CD4-positive, alpha-beta T cell (primary cell): ENCODE results near the gene TMEM50A. TPM values are rescaled to one million over a fixed set of nuclear protein-coding genes. Genes with fewer than 3 reads are reported as not detected.
"Not testable (repeated sequence)": the region's sequence is repeated elsewhere in the genome, so short reads cannot be mapped to it uniquely, and the experiment has no call there.

Source experiments
- ATAC-seq: fragments of 200-7000 bp; cut with Tn5 transposase; one replicate; pipeline ENCODE4 v1.10.0; 2022; ENCODE audit warnings: mild to moderate bottlenecking; ENCODE audit not compliant: poor library complexity
- CTCF ChIA-PET: fragments of 350-600 bp; sonication (Branson Sonifier 250); formaldehyde crosslinking; loops from one replicate; lab custom pipeline; 2021; ENCODE audit warnings: antibody characterized with exemption, inconsistent platforms; lab: Charles Lee
- POLR2A ChIA-PET: fragments of 350-600 bp; sonication (Branson Sonifier 250); formaldehyde crosslinking; loops from one replicate; lab custom pipeline; 2021; ENCODE audit warnings: antibody characterized with exemption, inconsistent platforms; lab: Charles Lee
- DNase-seq, 14 experiments: peaks; one replicate each; pipeline ENCODE4 v3.0.0-alpha.2; 2013 to 2020; ENCODE audit warnings: mixed read lengths in 2 of 14
- H3K27ac ChIP-seq, 2 donors: one replicate each; pipeline versions ENCODE4 v1.5.1 to v1.7.0; 2013; ENCODE audit warnings: low read length in 2 of 2, low read depth in 1 of 2, mild to moderate bottlenecking in 1 of 2
- H3K27me3 ChIP-seq, 2 experiments: 1 replicate in 1 of 2; 2 replicates in 1 of 2; pipeline versions ENCODE4 v1.6.1 to v1.7.0; 2013; ENCODE audit warnings: low read length in 2 of 2, control low read depth in 1 of 2, mild to moderate bottlenecking in 1 of 2, moderate library complexity in 1 of 2; ENCODE audit not compliant: insufficient read depth in 2 of 2, control insufficient read depth in 1 of 2
- H3K36me3 ChIP-seq: one replicate; pipeline ENCODE4 v1.6.1; 2013; ENCODE audit warnings: low read length, control low read depth; ENCODE audit not compliant: insufficient read depth
- H3K4me1 ChIP-seq: one replicate; pipeline ENCODE4 v1.6.1; 2013; ENCODE audit warnings: low read length, control low read depth; ENCODE audit not compliant: insufficient read depth
- H3K4me3 ChIP-seq: one replicate; pipeline ENCODE4 v1.5.1; 2013; ENCODE audit warnings: mild to moderate bottlenecking, low read length, moderate library complexity
- H3K9me3 ChIP-seq, 2 experiments: 1 replicate in 1 of 2; 2 replicates in 1 of 2; pipeline versions ENCODE4 v1.6.1 to v1.7.0; 2013; ENCODE audit warnings: low read length in 2 of 2, mild to moderate bottlenecking in 2 of 2, control low read depth in 1 of 2, moderate library complexity in 1 of 2; ENCODE audit not compliant: control insufficient read depth in 1 of 2, insufficient read depth in 1 of 2
- H3K27ac Mint-ChIP-seq: one replicate; pipeline ENCODE4 v1.8.0; 2020; ENCODE audit warnings: mixed read lengths
- H3K27me3 Mint-ChIP-seq: one replicate; pipeline ENCODE4 v1.8.0; 2021; ENCODE audit warnings: mixed read lengths
- H3K36me3 Mint-ChIP-seq: one replicate; pipeline ENCODE4 v1.8.0; 2021; ENCODE audit warnings: low read depth, mixed read lengths
- H3K4me1 Mint-ChIP-seq: one replicate; pipeline ENCODE4 v1.8.0; 2021; ENCODE audit warnings: low read depth, mixed read lengths
- H3K4me3 Mint-ChIP-seq: one replicate; pipeline ENCODE4 v1.8.0; 2020; ENCODE audit warnings: mild to moderate bottlenecking, mixed read lengths
- H3K9me3 Mint-ChIP-seq: one replicate; pipeline ENCODE4 v1.8.0; 2020; ENCODE audit warnings: mixed read lengths
- intact Hi-C, 2 experiments: fragments of 100-400 bp; cut with DNase I in 1 of 2; cut with micrococcal nuclease in 1 of 2; formaldehyde crosslinking; loops; one replicate each; pipeline versions ENCODE4 v1.15.1 to v1.9.0; 2023 to 2025; cut with DNase I, micrococcal nuclease
- total RNA-seq, 174 experiments: library from RNA in 2 of 174; stranded (reverse) in 2 of 174; gene quantifications; one replicate each; pipeline ENCODE4 v1.2.3 and lab custom pipeline; 2021 to 2026
- TF ChIP-seq, protein P1 (sequence below): fragments of 200-600 bp; IDR thresholded peaks from one replicate; pipeline ENCODE4 v1.8.0; 2022; ENCODE audit warnings: antibody characterized with exemption, mild to moderate bottlenecking

TMEM50A gene
- total RNA-seq, 2 experiments from 2014 or later: 82.6 to 83.1 TPM

DNA sequence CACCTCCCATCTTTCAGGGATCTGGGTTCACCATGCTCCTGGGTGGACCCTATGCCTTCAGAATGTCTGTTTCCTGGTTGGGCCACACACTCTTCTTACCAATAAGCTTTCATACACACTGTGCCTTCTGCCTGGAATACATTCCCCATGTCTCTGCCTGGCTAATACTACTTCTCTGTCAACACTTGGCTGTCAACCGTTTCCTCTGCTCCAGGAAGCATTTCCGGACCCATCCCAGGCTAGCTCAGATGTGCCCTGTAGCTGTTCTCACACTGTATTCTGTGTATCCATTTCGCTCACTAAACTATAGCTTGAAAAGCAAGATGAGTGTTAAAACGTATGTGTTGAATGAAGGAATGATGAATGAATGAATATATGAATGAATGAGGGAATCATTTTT, 49.0 kb downstream of the TMEM50A start:
- H3K9me3 Mint-ChIP-seq, H3K4me3 Mint-ChIP-seq, CTCF ChIA-PET, H3K9me3 ChIP-seq, ATAC-seq, H3K4me3 ChIP-seq, H3K27me3 ChIP-seq, H3K4me1 ChIP-seq, H3K27me3 Mint-ChIP-seq, H3K4me1 Mint-ChIP-seq, DNase-seq, intact Hi-C loops, H3K36me3 ChIP-seq, H3K27ac Mint-ChIP-seq, H3K27ac ChIP-seq, H3K36me3 Mint-ChIP-seq: not testable (repeated sequence)
- POLR2A ChIA-PET: interaction anchor here (1.2 kb wide), 1 partner anchor 178 kb away, joined by 3 read pairs; no protein-coding TSS in a partner anchor

- ATAC-seq, intact Hi-C loops, CTCF ChIA-PET: not testable (repeated sequence)
Observed at GRCh38 chr1:25388691-25389090, 50.6 kb downstream of the TMEM50A start.

DNA sequence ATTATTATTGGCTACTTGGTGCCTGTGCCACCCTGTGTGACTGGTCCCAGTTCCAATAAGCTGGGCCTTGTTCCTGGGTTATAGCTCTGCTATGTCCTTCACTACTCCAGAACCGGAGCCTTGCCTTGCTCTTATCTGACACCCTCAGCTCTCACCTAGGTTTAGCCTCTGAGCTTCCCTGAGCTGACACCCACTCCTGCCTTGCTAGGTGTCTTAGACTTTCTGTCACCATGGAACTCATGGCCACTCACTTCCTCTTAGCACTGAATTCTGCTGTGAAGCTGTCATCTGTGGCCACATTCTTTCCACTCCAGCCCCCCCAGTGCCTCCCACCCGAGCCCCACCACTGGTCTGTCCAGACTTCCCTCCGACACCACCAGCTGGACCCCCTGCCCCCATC, 51.6 kb downstream of the TMEM50A start:
- H3K27ac ChIP-seq, H3K9me3 ChIP-seq, H3K36me3 ChIP-seq, H3K4me3 Mint-ChIP-seq, H3K36me3 Mint-ChIP-seq, H3K4me3 ChIP-seq, ATAC-seq, DNase-seq, POLR2A ChIA-PET, H3K9me3 Mint-ChIP-seq, CTCF ChIA-PET, H3K27ac Mint-ChIP-seq, H3K4me1 Mint-ChIP-seq, H3K27me3 ChIP-seq, H3K4me1 ChIP-seq, H3K27me3 Mint-ChIP-seq: not testable (repeated sequence)
- intact Hi-C loops: loop anchor here in 1 of 2 experiments (5.0 to 10.0 kb wide), 2 partner anchors 77 to 105 kb away; no protein-coding TSS in a partner anchor

More at GRCh38 chr1:25388691-25389090, 50.6 kb downstream of the TMEM50A start:
- H3K4me1 ChIP-seq, H3K9me3 Mint-ChIP-seq, H3K4me3 Mint-ChIP-seq, H3K4me3 ChIP-seq, H3K4me1 Mint-ChIP-seq, H3K27ac Mint-ChIP-seq, H3K27ac ChIP-seq, H3K36me3 ChIP-seq, DNase-seq, POLR2A ChIA-PET, H3K27me3 ChIP-seq, H3K9me3 ChIP-seq, H3K27me3 Mint-ChIP-seq, H3K36me3 Mint-ChIP-seq: not testable (repeated sequence)

DNA sequence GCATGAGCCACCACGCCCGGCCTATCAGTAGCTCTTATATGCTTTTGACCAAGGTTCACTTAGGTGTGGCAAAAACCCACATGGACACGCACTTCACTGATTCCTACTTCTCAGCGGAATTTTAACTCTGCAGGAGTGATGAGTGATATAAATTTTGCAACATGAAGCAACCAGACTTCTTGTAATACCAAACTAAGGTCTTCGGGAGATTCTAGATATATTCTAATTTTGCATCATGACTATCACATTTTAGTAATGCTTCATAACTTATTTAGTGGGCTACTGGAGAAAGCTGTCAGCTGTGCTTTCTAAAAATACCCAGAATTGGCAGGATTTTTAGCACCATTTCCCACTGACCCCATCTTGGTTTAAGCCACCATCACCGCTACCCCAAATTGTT, 54.7 kb downstream of the TMEM50A start:
- no peak overlapping the region for H3K27ac ChIP-seq
- no peak overlapping the region for H3K27ac Mint-ChIP-seq
- ATAC-seq (no peak), DNase-seq (no peak)
- H3K9me3 Mint-ChIP-seq: no peaks in the 10 kb centered on the region
- H3K4me3 Mint-ChIP-seq: no peak overlapping the region
- no peak overlapping the region for H3K4me3 ChIP-seq
- H3K27me3 ChIP-seq: no peaks in the 10 kb centered on the region
- POLR2A ChIA-PET: no interaction called here
- H3K36me3 Mint-ChIP-seq: no peaks in the 10 kb centered on the region
- no peaks in the 10 kb centered on the region for H3K4me1 Mint-ChIP-seq
- CTCF ChIA-PET: no interaction called here
- no peaks in the 10 kb centered on the region for H3K9me3 ChIP-seq
- H3K36me3 ChIP-seq: no peaks in the 10 kb centered on the region
- no peaks in the 10 kb centered on the region for H3K27me3 Mint-ChIP-seq
- TF ChIP-seq, protein P1, sequence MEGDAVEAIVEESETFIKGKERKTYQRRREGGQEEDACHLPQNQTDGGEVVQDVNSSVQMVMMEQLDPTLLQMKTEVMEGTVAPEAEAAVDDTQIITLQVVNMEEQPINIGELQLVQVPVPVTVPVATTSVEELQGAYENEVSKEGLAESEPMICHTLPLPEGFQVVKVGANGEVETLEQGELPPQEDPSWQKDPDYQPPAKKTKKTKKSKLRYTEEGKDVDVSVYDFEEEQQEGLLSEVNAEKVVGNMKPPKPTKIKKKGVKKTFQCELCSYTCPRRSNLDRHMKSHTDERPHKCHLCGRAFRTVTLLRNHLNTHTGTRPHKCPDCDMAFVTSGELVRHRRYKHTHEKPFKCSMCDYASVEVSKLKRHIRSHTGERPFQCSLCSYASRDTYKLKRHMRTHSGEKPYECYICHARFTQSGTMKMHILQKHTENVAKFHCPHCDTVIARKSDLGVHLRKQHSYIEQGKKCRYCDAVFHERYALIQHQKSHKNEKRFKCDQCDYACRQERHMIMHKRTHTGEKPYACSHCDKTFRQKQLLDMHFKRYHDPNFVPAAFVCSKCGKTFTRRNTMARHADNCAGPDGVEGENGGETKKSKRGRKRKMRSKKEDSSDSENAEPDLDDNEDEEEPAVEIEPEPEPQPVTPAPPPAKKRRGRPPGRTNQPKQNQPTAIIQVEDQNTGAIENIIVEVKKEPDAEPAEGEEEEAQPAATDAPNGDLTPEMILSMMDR: no peak
- intact Hi-C loops: loop anchor here in 1 of 2 experiments (5.0 to 10.0 kb wide), 2 partner anchors 81 to 108 kb away; no protein-coding TSS in a partner anchor
- no peaks in the 10 kb centered on the region for H3K4me1 ChIP-seq

DNA sequence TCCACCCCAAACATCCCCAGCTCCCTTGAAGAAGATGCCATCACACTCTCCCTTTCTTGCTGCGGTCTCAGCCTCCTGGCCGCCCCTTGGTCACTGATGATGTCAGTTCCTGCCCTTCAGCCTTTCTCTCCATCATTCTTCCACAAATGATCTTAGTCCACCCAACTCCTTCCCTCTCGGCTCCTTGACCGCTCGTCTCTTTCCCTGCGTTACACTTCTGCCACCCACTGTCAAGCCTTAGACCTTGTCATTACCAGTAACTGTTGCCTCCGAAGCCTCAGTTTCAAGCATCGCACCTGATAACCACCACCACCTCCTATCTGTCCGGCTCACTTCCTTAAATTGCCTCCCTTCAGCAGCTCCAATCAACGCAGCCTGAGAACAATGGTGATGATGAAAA, 59.4 kb downstream of the TMEM50A start:
- H3K36me3 Mint-ChIP-seq, DNase-seq, H3K4me1 ChIP-seq, H3K27me3 ChIP-seq, H3K4me3 Mint-ChIP-seq, H3K9me3 Mint-ChIP-seq, H3K27ac Mint-ChIP-seq, H3K27me3 Mint-ChIP-seq, H3K4me1 Mint-ChIP-seq, H3K9me3 ChIP-seq, CTCF ChIA-PET, H3K4me3 ChIP-seq, H3K27ac ChIP-seq, ATAC-seq, H3K36me3 ChIP-seq: not testable (repeated sequence)
- POLR2A ChIA-PET: interaction anchor here (0.7 kb wide), 1 partner anchor 1530 kb away, joined by 3 read pairs; no protein-coding TSS in a partner anchor
- intact Hi-C loops: loop anchor here in 1 of 2 experiments (10.0 kb wide), 1 partner anchor 113 kb away; no protein-coding TSS in a partner anchor

- CTCF ChIA-PET, H3K4me1 Mint-ChIP-seq, H3K4me1 ChIP-seq, H3K36me3 ChIP-seq, H3K27me3 Mint-ChIP-seq, H3K36me3 Mint-ChIP-seq, H3K27ac ChIP-seq, POLR2A ChIA-PET, H3K27ac Mint-ChIP-seq, H3K4me3 ChIP-seq, H3K9me3 ChIP-seq, H3K9me3 Mint-ChIP-seq, H3K4me3 Mint-ChIP-seq, H3K27me3 ChIP-seq, ATAC-seq, DNase-seq: not testable (repeated sequence)
- intact Hi-C loops: loop anchor here in 1 of 2 experiments (10.0 kb wide), 1 partner anchor 113 kb away; no protein-coding TSS in a partner anchor
Observed at GRCh38 chr1:25398079-25398478, 59.9 kb downstream of the TMEM50A start.
